Measurements from ENCODE around the gene FOSL2.

Gene FOSL2

GRCh38 chr2:28359222-28360057 lies 33.2 kb upstream of the FOSL2 start:
- no peaks in the 10 kb centered on the region for H3K27me3 ChIP-seq (ENCODE audit: control insufficient read depth, insufficient read depth, low read length)
- H3K4me1 ChIP-seq (ENCODE audit: control insufficient read depth, insufficient read depth, low read length) = no peaks in the 10 kb centered on the region
- H3K36me3 ChIP-seq (ENCODE audit: control insufficient read depth, insufficient read depth, low read length) = no peaks in the 10 kb centered on the region
- H3K4me3 ChIP-seq (ENCODE audit: low read depth, low read length) = no peak overlapping the region
- no peaks in the 10 kb centered on the region for H3K9me3 ChIP-seq (ENCODE audit: control insufficient read depth, insufficient read depth, low read length)
- H3K9ac ChIP-seq (ENCODE audit: low read depth, low read length) = no peak overlapping the region

GRCh38 chr2:28360058-28360717 lies 32.5 kb upstream of the FOSL2 start:
- Histone ChIP-seq H3K27me3 (ENCODE audit: control insufficient read depth, insufficient read depth, low read length) (no peaks in the 10 kb centered on the region), H3K9ac (ENCODE audit: low read depth, low read length) (no peak overlapping the region), H3K4me3 (ENCODE audit: low read depth, low read length) (no peak overlapping the region), H3K9me3 (ENCODE audit: control insufficient read depth, insufficient read depth, low read length) (no peaks in the 10 kb centered on the region), H3K36me3 (ENCODE audit: control insufficient read depth, insufficient read depth, low read length) (no peaks in the 10 kb centered on the region), H3K4me1 (ENCODE audit: control insufficient read depth, insufficient read depth, low read length) (no peaks in the 10 kb centered on the region)

GRCh38 chr2:28360718-28361293 lies 31.9 kb upstream of the FOSL2 start:
- H3K4me1 ChIP-seq (ENCODE audit: control insufficient read depth, insufficient read depth, low read length) = no peaks in the 10 kb centered on the region
- H3K9ac ChIP-seq (ENCODE audit: low read depth, low read length) = no peak overlapping the region
- H3K9me3 ChIP-seq (ENCODE audit: control insufficient read depth, insufficient read depth, low read length) = no peaks in the 10 kb centered on the region
- H3K4me3 ChIP-seq (ENCODE audit: low read depth, low read length) = no peak overlapping the region
- H3K36me3 ChIP-seq (ENCODE audit: control insufficient read depth, insufficient read depth, low read length) = no peaks in the 10 kb centered on the region
- no peaks in the 10 kb centered on the region for H3K27me3 ChIP-seq (ENCODE audit: control insufficient read depth, insufficient read depth, low read length)

GRCh38 chr2:28361991-28362710 lies 30.5 kb upstream of the FOSL2 start:
- H3K36me3 ChIP-seq (ENCODE audit: control insufficient read depth, insufficient read depth, low read length) = no peaks in the 10 kb centered on the region
- no peaks in the 10 kb centered on the region for H3K4me1 ChIP-seq (ENCODE audit: control insufficient read depth, insufficient read depth, low read length)
- H3K9me3 ChIP-seq (ENCODE audit: control insufficient read depth, insufficient read depth, low read length) = no peaks in the 10 kb centered on the region

GRCh38 chr2:28362991-28363521 lies 29.6 kb upstream of the FOSL2 start:
- Histone ChIP-seq H3K4me3 (ENCODE audit: low read depth, low read length) (no peak overlapping the region), H3K27me3 (ENCODE audit: control insufficient read depth, insufficient read depth, low read length) (no peaks in the 10 kb centered on the region), H3K9me3 (ENCODE audit: control insufficient read depth, insufficient read depth, low read length) (no peaks in the 10 kb centered on the region), H3K9ac (ENCODE audit: low read depth, low read length) (no peak overlapping the region), H3K36me3 (ENCODE audit: control insufficient read depth, insufficient read depth, low read length) (no peaks in the 10 kb centered on the region), H3K4me1 (ENCODE audit: control insufficient read depth, insufficient read depth, low read length) (no peaks in the 10 kb centered on the region)

More at GRCh38 chr2:28361991-28362710, 30.5 kb upstream of the FOSL2 start:
- Histone ChIP-seq H3K9ac (ENCODE audit: low read depth, low read length) (no peak overlapping the region), H3K4me3 (ENCODE audit: low read depth, low read length) (no peak overlapping the region), H3K27me3 (ENCODE audit: control insufficient read depth, insufficient read depth, low read length) (no peaks in the 10 kb centered on the region)

GRCh38 chr2:28363686-28364280 lies 28.9 kb upstream of the FOSL2 start:
- H3K9ac ChIP-seq (ENCODE audit: low read depth, low read length) = no peak overlapping the region
- no peaks in the 10 kb centered on the region for H3K9me3 ChIP-seq (ENCODE audit: control insufficient read depth, insufficient read depth, low read length)
- H3K36me3 ChIP-seq (ENCODE audit: control insufficient read depth, insufficient read depth, low read length) = no peaks in the 10 kb centered on the region
- no peaks in the 10 kb centered on the region for H3K4me1 ChIP-seq (ENCODE audit: control insufficient read depth, insufficient read depth, low read length)
- no peaks in the 10 kb centered on the region for H3K27me3 ChIP-seq (ENCODE audit: control insufficient read depth, insufficient read depth, low read length)
- no peak overlapping the region for H3K4me3 ChIP-seq (ENCODE audit: low read depth, low read length)

- no peaks in the 10 kb centered on the region for H3K27me3 ChIP-seq (ENCODE audit: control insufficient read depth, insufficient read depth, low read length)
- H3K4me3 ChIP-seq (ENCODE audit: low read depth, low read length) = no peak overlapping the region
- no peaks in the 10 kb centered on the region for H3K9me3 ChIP-seq (ENCODE audit: control insufficient read depth, insufficient read depth, low read length)
- H3K36me3 ChIP-seq (ENCODE audit: control insufficient read depth, insufficient read depth, low read length) = no peaks in the 10 kb centered on the region
- H3K9ac ChIP-seq (ENCODE audit: low read depth, low read length) = no peak overlapping the region
- H3K4me1 ChIP-seq (ENCODE audit: control insufficient read depth, insufficient read depth, low read length) = no peaks in the 10 kb centered on the region
Measured at GRCh38 chr2:28364610-28365009, 28.0 kb upstream of the FOSL2 start.

- no peak overlapping the region for H3K9ac ChIP-seq (ENCODE audit: low read depth, low read length)
- H3K4me1 ChIP-seq (ENCODE audit: control insufficient read depth, insufficient read depth, low read length) = no peaks in the 10 kb centered on the region
- no peaks in the 10 kb centered on the region for H3K36me3 ChIP-seq (ENCODE audit: control insufficient read depth, insufficient read depth, low read length)
- H3K27me3 ChIP-seq (ENCODE audit: control insufficient read depth, insufficient read depth, low read length) = no peaks in the 10 kb centered on the region
- no peak overlapping the region for H3K4me3 ChIP-seq (ENCODE audit: low read depth, low read length)
- no peaks in the 10 kb centered on the region for H3K9me3 ChIP-seq (ENCODE audit: control insufficient read depth, insufficient read depth, low read length)
Measured at GRCh38 chr2:28365158-28365557, 27.5 kb upstream of the FOSL2 start.

GRCh38 chr2:28366149-28366495 lies 26.5 kb upstream of the FOSL2 start:
- Histone ChIP-seq H3K4me3 (ENCODE audit: low read depth, low read length) (no peak overlapping the region), H3K36me3 (ENCODE audit: control insufficient read depth, insufficient read depth, low read length) (no peaks in the 10 kb centered on the region), H3K9ac (ENCODE audit: low read depth, low read length) (no peak overlapping the region), H3K4me1 (ENCODE audit: control insufficient read depth, insufficient read depth, low read length) (no peaks in the 10 kb centered on the region), H3K27me3 (ENCODE audit: control insufficient read depth, insufficient read depth, low read length) (no peaks in the 10 kb centered on the region), H3K9me3 (ENCODE audit: control insufficient read depth, insufficient read depth, low read length) (no peaks in the 10 kb centered on the region)

- H3K4me3 ChIP-seq (ENCODE audit: low read depth, low read length) = no peak overlapping the region
- H3K36me3 ChIP-seq (ENCODE audit: control insufficient read depth, insufficient read depth, low read length) = no peaks in the 10 kb centered on the region
- H3K9me3 ChIP-seq (ENCODE audit: control insufficient read depth, insufficient read depth, low read length) = no peaks in the 10 kb centered on the region
- H3K9ac ChIP-seq (ENCODE audit: low read depth, low read length) = no peak overlapping the region
- no peaks in the 10 kb centered on the region for H3K4me1 ChIP-seq (ENCODE audit: control insufficient read depth, insufficient read depth, low read length)
- no peaks in the 10 kb centered on the region for H3K27me3 ChIP-seq (ENCODE audit: control insufficient read depth, insufficient read depth, low read length)
Measured at GRCh38 chr2:28366496-28367282, 26.0 kb upstream of the FOSL2 start.
